GM12872 (cell line): ENCODE results near the gene GLYAT.

Source experiments
- TF ChIP-seq, protein P1 (sequence below): IDR thresholded peaks from 3 replicates; pipeline ENCODE4 v1.5.1; 2011; ENCODE audit warnings: low read depth, mild to moderate bottlenecking, low read length, moderate library complexity; ENCODE audit not compliant: insufficient read depth

GLYAT gene

DNA sequence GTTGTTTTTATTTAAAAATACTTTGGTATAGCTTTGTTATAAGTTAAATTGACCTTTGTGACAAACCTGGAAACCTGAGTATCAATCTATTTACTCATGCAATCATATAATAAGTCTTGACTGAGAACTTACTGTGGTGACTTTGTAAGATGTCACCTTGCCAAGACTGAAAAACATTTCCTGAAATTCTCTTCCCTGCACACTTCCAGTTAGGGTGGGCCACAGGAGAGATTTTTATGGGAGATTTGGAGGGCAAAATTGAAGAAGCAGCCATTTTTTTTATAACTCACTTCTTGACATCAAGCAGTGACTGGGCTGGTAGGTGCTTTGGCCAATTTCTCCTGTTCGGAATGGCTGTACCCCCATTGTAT lies 31.4 kb upstream of the GLYAT start:
- TF ChIP-seq, protein P1, sequence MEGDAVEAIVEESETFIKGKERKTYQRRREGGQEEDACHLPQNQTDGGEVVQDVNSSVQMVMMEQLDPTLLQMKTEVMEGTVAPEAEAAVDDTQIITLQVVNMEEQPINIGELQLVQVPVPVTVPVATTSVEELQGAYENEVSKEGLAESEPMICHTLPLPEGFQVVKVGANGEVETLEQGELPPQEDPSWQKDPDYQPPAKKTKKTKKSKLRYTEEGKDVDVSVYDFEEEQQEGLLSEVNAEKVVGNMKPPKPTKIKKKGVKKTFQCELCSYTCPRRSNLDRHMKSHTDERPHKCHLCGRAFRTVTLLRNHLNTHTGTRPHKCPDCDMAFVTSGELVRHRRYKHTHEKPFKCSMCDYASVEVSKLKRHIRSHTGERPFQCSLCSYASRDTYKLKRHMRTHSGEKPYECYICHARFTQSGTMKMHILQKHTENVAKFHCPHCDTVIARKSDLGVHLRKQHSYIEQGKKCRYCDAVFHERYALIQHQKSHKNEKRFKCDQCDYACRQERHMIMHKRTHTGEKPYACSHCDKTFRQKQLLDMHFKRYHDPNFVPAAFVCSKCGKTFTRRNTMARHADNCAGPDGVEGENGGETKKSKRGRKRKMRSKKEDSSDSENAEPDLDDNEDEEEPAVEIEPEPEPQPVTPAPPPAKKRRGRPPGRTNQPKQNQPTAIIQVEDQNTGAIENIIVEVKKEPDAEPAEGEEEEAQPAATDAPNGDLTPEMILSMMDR = no peak

DNA sequence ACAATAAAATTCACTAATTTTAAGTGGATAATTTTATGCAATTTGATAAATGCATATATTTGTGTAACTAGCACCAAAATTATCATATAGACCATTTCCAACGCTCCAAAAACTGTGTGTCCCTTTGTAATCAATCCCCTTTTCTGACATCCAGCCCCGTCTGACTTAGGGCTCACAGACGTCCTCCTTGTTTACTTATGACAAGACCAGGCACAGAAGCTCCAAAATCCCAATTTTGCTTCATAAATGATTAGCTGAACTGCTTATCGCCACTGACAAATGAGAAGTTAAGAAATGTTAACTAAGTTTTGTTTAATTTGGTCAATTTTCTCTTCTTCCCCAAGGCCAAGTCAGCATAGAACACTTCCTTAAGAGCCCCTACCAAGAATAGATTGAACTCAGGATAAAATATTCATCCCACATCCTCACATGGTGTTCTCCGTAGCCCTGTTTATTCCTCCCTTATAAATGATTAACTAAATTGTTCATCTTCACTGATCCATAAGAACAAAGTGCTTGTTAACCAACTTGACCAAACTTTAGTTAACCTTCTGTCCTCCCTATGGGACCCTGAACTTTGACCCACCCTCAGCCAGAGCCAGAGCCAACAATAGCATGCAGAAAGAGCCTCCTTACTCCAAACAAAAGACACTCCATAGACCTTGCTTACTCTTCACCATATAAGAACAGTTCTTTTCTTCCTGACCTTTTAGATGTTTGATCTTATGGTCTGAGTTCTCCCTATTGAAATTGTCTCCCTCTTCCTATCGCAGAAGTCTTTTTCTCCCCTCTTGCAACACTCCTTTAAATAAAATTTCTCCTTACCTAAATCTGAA lies 30.8 kb upstream of the GLYAT start:
- TF ChIP-seq, protein P1 = no peak

DNA sequence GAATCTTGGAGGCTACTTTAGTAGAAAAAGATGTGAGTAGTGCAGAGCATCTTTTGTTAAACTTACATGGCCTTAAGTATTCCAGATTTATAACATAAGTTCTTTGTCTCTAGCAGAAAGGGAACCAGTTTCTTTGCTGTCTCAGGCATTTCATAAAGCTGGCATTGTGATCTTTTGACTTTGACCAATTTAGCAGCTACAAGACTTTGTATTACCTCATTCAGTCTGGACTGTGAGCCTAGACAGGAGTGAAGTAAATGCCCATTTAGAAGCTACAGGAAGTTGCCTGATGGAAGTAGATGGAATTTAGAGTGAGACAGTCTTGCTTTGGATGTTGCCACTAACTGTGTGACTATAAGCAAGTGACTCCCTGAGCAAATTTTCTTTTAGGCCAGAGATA lies 25.7 kb upstream of the GLYAT start:
- TF ChIP-seq, protein P1 = no peak

- TF ChIP-seq, protein P1 = no peak
Measured at GRCh38 chr11:58745705-58746364, 14.1 kb upstream of the GLYAT start.

GRCh38 chr11:58744988-58745704 lies 13.4 kb upstream of the GLYAT start:
- TF ChIP-seq, protein P1 = no peak

- TF ChIP-seq, protein P1 = no peak
Measured at GRCh38 chr11:58742981-58743880, 11.5 kb upstream of the GLYAT start.
